ENCODE measurements around the gene FAM3A.
"Not testable (repeated sequence)": the region's sequence is repeated elsewhere in the genome, so short reads cannot be mapped to it uniquely, and the experiment has no call there.

FAM3A gene

GRCh38 chrX:154515966-154516655 is at the start of gene FAM3A:
FAM3A (minus strand) TSS chrX:154516232; CDS start chrX:154515772, 460 bp downstream.
- H3K4me3 ChIP-seq (ENCODE audit: low read depth, low read length), result peak within 1 kb of the TSS; percentile 71
- DNase-seq (ENCODE audit: low read depth), result peak; percentile 91
- TF ChIP-seq MYC (IDR thresholded peaks at IDR 0.05; ENCODE audit: low read depth, low read length) (no peak), CTCF (IDR thresholded peaks at IDR 0.05; ENCODE audit: low read depth, low read length) (no peak), POLR2A (IDR thresholded peaks at IDR 0.05; ENCODE audit: extremely low read depth, insufficient read length) (peak; percentile 82)
- TF ChIP-seq, protein P1, sequence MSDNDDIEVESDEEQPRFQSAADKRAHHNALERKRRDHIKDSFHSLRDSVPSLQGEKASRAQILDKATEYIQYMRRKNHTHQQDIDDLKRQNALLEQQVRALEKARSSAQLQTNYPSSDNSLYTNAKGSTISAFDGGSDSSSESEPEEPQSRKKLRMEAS (IDR thresholded peaks at IDR 0.05; ENCODE audit: low read depth, low read length), result no peak

GRCh38 chrX:154562295-154562694 is 46.3 kb upstream of the FAM3A start:
- H3K4me3 ChIP-seq (ENCODE audit: low read depth, low read length), result not testable (repeated sequence)

GRCh38 chrX:154560326-154560725 is 44.3 kb upstream of the FAM3A start:
- DNase-seq (ENCODE audit: low read depth); H3K4me3 ChIP-seq (ENCODE audit: low read depth, low read length): not testable (repeated sequence)

More at GRCh38 chrX:154562295-154562694, 46.3 kb upstream of the FAM3A start:
- not testable (repeated sequence) for DNase-seq (ENCODE audit: low read depth)

- H3K4me3 ChIP-seq (ENCODE audit: low read depth, low read length); DNase-seq (ENCODE audit: low read depth): not testable (repeated sequence)
These were observed 42.9 kb upstream of the FAM3A start for GRCh38 chrX:154558896-154559295.

- H3K4me3 ChIP-seq (ENCODE audit: low read depth, low read length); DNase-seq (ENCODE audit: low read depth): not testable (repeated sequence)
These were observed 42.1 kb upstream of the FAM3A start for GRCh38 chrX:154558060-154558690.

DNA sequence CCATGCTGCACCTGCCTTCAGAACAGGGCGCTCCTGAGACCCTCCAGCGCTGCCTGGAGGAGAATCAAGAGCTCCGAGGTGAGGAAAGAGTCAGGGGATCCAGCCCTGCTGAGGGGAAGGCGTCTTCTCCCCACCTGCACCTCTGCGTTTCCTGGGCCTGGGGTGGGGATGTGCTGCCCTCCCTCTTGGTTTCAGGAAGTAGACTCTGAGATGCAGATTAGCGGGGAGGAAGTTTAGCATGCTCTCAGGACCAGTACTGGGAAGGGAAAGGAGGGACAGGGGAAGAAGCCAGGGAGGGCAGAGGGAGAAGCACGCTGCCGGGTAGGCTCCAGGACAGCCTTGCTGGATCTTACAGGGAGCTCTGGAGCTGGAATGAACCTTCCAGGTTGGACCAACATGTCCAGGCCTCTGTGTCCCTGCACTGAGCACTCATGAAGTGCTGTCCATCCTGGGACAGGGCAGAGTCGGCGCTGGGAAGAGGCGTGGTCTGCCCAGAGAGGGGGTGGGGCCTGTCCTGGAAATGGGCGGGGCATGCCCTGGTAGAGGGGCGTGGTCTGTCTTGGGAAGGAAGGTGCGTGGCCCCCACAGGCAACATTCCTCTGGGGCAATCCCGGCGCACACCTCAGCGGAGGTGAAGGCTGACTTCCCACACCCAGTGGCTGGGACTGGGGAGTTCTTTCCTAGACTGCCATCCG is 36.2 kb upstream of the FAM3A start:
- not testable (repeated sequence) for H3K4me3 ChIP-seq (ENCODE audit: low read depth, low read length); DNase-seq (ENCODE audit: low read depth)

- no peak for DNase-seq (ENCODE audit: low read depth)
- no peak for TF ChIP-seq CTCF (IDR thresholded peaks at IDR 0.05; ENCODE audit: low read depth, low read length)
- no peak for TF ChIP-seq MYC (IDR thresholded peaks at IDR 0.05; ENCODE audit: low read depth, low read length)
- no peak for TF ChIP-seq POLR2A (IDR thresholded peaks at IDR 0.05; ENCODE audit: extremely low read depth, insufficient read length)
- TF ChIP-seq, protein P1 (IDR thresholded peaks at IDR 0.05; ENCODE audit: low read depth, low read length), result no peak
- H3K4me3 ChIP-seq (ENCODE audit: low read depth, low read length), result no peak overlapping the region
These were observed 33.7 kb upstream of the FAM3A start for GRCh38 chrX:154549766-154550165.

DNA sequence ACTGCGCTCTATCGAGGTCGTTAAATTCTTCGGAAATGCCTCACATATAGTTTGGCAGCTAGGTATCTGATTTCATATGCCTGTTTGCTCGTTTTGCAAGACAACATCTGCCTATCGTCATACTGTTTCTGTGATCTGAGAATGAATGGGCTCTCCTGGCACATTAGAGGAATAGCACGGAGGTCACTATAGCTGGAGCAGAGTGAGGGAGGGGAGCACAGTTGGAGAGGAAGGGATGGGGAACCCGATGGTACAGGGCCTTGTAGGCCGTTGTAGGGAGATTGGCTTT is 31.9 kb upstream of the FAM3A start:
- no peak for DNase-seq (ENCODE audit: low read depth)
- H3K4me3 ChIP-seq (ENCODE audit: low read depth, low read length), result peak overlapping the region; percentile 98
- TF ChIP-seq, protein P1 (IDR thresholded peaks at IDR 0.05; ENCODE audit: low read depth, low read length), result no peak
- TF ChIP-seq CTCF (IDR thresholded peaks at IDR 0.05; ENCODE audit: low read depth, low read length) (no peak), POLR2A (IDR thresholded peaks at IDR 0.05; ENCODE audit: extremely low read depth, insufficient read length) (no peak), MYC (IDR thresholded peaks at IDR 0.05; ENCODE audit: low read depth, low read length) (no peak)
